Peyer's patch (tissue), 4 donors: ENCODE data around the gene MASP1. TPM values are rescaled to one million over a fixed set of nuclear protein-coding genes. Genes with fewer than 3 reads are reported as not detected.
A peak's percentile ranks its signal among the peaks of the same experiment; 100 is the strongest.

Experiments
- DNase-seq, 3 donors: peaks; one replicate each; pipeline ENCODE4 v3.0.0-alpha.2; 2017 to 2019
- H3K27ac ChIP-seq, 4 donors: fragments of 200-600 bp; sonication (generic); one replicate each; pipeline ENCODE4 v1.5.1; 2016 to 2019
- H3K27me3 ChIP-seq, 2 donors: fragments of 200-600 bp; sonication (generic); one replicate each; pipeline ENCODE4 v1.5.1; 2019
- H3K36me3 ChIP-seq, 3 donors: fragments of 200-600 bp; sonication (generic); one replicate each; pipeline ENCODE4 v1.5.1; 2016 to 2019
- H3K4me1 ChIP-seq, 4 donors: fragments of 200-600 bp; sonication (generic); one replicate each; pipeline ENCODE4 v1.5.1; 2016 to 2019
- H3K4me3 ChIP-seq, 4 donors: fragments of 200-600 bp; sonication (generic); 1 replicate in 3 of 4; 2 replicates in 1 of 4; pipeline ENCODE4 v1.5.1; 2016 to 2019; ENCODE audit warnings: mild to moderate bottlenecking in 1 of 4
- H3K9me3 ChIP-seq, 4 donors: fragments of 200-600 bp; sonication (generic); one replicate each; pipeline ENCODE4 v1.5.1; 2016 to 2019; ENCODE audit warnings: mild to moderate bottlenecking in 1 of 4
- POLR2A ChIP-seq, 2 donors: fragments of 450-650 bp; IDR thresholded peaks; one replicate each; pipeline ENCODE4 v1.5.1; 2017; ENCODE audit warnings: antibody characterized with exemption in 2 of 2, mild to moderate bottlenecking in 2 of 2, moderate library complexity in 2 of 2
- total RNA-seq, 4 donors: library from RNA; depleted of rRNA; stranded (reverse); fragments of >200 nt; gene quantifications; one replicate each; pipeline ENCODE4 v1.1.0, GENCODE V29; 2016
- TF ChIP-seq, protein P1 (sequence below), 6 experiments: fragments of 450-650 bp in 4 of 6; fragments of 200-600 bp in 2 of 6; sonication (generic) in 1 of 6; IDR thresholded peaks; one replicate each; pipeline ENCODE4 v1.5.1; 2017 to 2019; ENCODE audit warnings: antibody characterized with exemption in 6 of 6, mild to moderate bottlenecking in 3 of 6, moderate library complexity in 1 of 6

Gene MASP1
- total RNA-seq, 4 donors from 2014 or later = 0.70 to 4.2 (median 1.4) TPM

DNA sequence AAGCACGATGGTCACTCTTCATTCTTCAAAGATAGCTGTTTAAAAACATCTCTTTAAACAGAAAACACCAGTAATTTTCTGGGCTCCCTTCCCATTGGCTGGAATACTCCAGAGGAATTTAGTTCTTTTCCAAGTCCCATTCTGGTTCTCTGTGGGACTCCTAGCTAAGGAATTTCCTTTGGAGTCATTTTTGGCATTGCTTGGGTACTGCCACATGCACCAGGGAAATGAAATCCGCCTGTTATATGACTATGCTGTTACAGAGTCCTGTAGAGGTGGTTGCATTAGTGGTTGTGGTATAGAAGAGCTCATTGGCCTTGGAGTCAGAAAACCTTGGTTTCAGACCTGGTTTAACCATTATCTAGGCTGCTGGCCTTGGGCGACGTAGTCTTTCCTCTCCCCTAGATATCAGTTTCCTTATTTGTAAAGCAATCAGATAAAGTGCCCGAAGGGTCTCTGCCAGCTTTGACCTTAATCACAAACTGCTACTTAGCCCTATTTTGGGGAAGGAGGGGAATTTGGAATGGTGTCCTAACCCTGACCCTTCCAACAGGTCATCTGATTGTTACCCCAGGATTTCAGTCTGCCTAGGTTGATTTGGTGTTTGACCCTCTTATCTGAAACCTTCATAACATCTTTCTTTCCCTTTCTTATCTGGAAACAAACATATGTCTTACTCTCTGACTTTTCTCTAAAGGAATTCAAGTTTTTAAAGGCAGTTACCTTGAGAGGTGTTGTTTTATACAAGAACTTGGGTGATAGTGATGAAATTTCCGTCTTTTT is 80.8 kb downstream of the MASP1 start:
- H3K9me3 ChIP-seq = no peaks in the 10 kb centered on the region
- TF ChIP-seq, protein P1, sequence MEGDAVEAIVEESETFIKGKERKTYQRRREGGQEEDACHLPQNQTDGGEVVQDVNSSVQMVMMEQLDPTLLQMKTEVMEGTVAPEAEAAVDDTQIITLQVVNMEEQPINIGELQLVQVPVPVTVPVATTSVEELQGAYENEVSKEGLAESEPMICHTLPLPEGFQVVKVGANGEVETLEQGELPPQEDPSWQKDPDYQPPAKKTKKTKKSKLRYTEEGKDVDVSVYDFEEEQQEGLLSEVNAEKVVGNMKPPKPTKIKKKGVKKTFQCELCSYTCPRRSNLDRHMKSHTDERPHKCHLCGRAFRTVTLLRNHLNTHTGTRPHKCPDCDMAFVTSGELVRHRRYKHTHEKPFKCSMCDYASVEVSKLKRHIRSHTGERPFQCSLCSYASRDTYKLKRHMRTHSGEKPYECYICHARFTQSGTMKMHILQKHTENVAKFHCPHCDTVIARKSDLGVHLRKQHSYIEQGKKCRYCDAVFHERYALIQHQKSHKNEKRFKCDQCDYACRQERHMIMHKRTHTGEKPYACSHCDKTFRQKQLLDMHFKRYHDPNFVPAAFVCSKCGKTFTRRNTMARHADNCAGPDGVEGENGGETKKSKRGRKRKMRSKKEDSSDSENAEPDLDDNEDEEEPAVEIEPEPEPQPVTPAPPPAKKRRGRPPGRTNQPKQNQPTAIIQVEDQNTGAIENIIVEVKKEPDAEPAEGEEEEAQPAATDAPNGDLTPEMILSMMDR (IDR thresholded peaks at IDR 0.05) = no peak
- no peak for TF ChIP-seq POLR2A (IDR thresholded peaks at IDR 0.05)
- no peaks in the 10 kb centered on the region for H3K36me3 ChIP-seq
- H3K27me3 ChIP-seq = no peaks in the 10 kb centered on the region
- no peak for DNase-seq
- H3K4me3 ChIP-seq = no peak overlapping the region
- H3K4me1 ChIP-seq = peaks cover 0 to 25% (median 0%) of the 10 kb centered on the region in 4 donors
- peak overlapping the region in 1 of 4 donors; percentile 36 for H3K27ac ChIP-seq

GRCh38 chr3:187210091-187210490 is 81.4 kb downstream of the MASP1 start:
- H3K27ac ChIP-seq = peak overlapping the region in 1 of 4 donors; percentile 18
- no peak for DNase-seq
- peaks cover 0 to 25% (median 0%) of the 10 kb centered on the region in 4 donors for H3K4me1 ChIP-seq
- TF ChIP-seq, protein P1 (IDR thresholded peaks at IDR 0.05) = no peak
- no peak for TF ChIP-seq POLR2A (IDR thresholded peaks at IDR 0.05)
- H3K36me3 ChIP-seq = no peaks in the 10 kb centered on the region
- no peaks in the 10 kb centered on the region for H3K27me3 ChIP-seq
- H3K4me3 ChIP-seq = no peak overlapping the region
- no peaks in the 10 kb centered on the region for H3K9me3 ChIP-seq

DNA sequence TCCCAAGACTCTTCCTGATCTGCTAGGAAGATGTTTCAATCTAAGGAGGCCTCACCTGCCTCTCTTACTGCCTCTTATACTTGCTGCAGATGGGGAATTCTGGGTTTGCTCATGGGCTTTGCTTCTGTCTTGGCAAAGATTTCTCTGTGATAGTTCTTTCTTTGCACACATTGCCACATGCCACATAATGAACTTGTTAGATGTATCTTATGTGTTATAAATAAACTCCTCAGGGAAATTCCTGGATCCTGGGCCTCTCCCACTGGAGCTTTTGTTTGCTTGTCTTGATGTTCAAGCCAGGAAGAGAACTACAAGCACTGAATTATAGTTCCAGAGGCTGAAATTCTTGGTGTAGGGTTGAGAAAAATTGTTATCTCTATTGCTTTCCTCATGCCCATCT is 82.0 kb downstream of the MASP1 start:
- TF ChIP-seq, protein P1 (IDR thresholded peaks at IDR 0.05) = no peak
- no peak for TF ChIP-seq POLR2A (IDR thresholded peaks at IDR 0.05)
- no peaks in the 10 kb centered on the region for H3K27me3 ChIP-seq
- H3K27ac ChIP-seq = no peak overlapping the region
- no peak for DNase-seq
- no peaks in the 10 kb centered on the region for H3K9me3 ChIP-seq
- no peak overlapping the region for H3K4me3 ChIP-seq
- H3K36me3 ChIP-seq = no peaks in the 10 kb centered on the region
- peaks cover 0 to 25% (median 0%) of the 10 kb centered on the region in 4 donors for H3K4me1 ChIP-seq

- Histone ChIP-seq H3K9me3 (no peaks in the 10 kb centered on the region), H3K4me3 (no peak overlapping the region), H3K27me3 (no peaks in the 10 kb centered on the region), H3K4me1 (peaks cover 0 to 25% (median 0%) of the 10 kb centered on the region in 4 donors), H3K27ac (peak overlapping the region in 2 of 4 donors; percentile 20 to 30), H3K36me3 (no peaks in the 10 kb centered on the region)
- no peak for DNase-seq
- TF ChIP-seq POLR2A (IDR thresholded peaks at IDR 0.05) = no peak
- TF ChIP-seq, protein P1 (IDR thresholded peaks at IDR 0.05) = no peak
Observed at GRCh38 chr3:187208159-187208558, 83.4 kb downstream of the MASP1 start.

GRCh38 chr3:187207624-187208023 is 83.9 kb downstream of the MASP1 start:
- Histone ChIP-seq H3K4me3 (no peak overlapping the region), H3K9me3 (no peaks in the 10 kb centered on the region), H3K27me3 (no peaks in the 10 kb centered on the region), H3K4me1 (peaks cover 0 to 25% (median 0%) of the 10 kb centered on the region in 4 donors), H3K27ac (peak overlapping the region in 2 of 4 donors; percentile 20 to 30), H3K36me3 (no peaks in the 10 kb centered on the region)
- TF ChIP-seq, protein P1 (IDR thresholded peaks at IDR 0.05) = no peak
- TF ChIP-seq POLR2A (IDR thresholded peaks at IDR 0.05) = no peak
- DNase-seq = no peak
